ENCODE measurements around the gene TMUB2.

Gene TMUB2

DNA sequence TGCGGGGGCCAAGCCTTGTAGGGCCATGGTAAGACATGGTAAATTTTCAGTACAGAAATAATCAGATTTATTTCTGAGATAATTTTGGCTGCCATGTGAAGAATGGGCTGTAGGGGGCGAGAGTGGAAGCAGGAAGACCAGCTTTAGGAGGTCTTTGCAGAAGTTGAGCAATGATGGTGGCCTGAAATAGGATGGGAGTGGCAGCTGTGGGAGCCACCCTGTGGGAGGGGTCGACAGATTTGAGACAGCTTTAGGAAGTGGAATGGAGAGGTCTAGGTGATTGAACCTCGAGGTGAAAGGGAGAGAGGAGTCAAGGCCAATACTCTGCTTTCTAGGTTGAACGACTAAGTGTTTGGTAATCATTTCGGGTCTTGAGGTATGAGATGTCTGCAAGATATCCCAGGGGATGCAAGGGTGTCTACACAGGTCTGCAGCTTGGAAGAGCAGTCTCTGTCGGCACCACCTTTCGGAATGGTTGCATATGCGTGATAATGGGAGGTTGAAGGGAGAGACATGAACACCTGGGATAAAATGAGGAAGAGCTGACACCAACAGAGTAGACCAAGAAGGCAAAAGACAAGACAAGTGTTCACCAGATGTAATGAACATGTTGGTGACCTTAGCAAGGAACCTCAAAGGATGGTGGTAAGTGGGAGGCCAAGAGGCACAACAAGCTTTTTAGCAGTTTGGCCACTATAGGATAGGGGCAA is 17.1 kb downstream of the TMUB2 start:
- DNase-seq, result no peak

DNA sequence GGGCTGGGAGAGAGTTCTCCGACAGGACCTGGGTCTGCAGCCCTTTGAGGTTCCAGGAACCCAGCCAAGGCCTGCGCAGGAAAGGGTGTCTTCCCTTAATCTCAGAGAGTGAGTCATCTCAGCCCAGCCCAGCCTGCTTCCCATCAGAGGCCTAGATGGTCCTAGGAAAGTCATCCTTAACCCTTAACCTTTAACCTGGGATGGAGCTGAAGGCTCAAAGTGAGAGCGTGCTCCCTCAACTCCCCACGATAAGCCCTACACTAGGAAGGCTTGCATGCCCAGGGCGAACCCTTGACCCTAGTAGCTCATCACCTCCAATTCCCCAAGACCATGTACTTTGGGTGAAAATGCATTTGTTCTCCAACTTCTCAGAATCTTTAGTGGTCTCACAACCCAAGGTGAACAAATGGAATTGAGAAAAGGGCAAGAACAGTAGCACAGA is 17.7 kb downstream of the TMUB2 start:
- DNase-seq, result no peak

DNA sequence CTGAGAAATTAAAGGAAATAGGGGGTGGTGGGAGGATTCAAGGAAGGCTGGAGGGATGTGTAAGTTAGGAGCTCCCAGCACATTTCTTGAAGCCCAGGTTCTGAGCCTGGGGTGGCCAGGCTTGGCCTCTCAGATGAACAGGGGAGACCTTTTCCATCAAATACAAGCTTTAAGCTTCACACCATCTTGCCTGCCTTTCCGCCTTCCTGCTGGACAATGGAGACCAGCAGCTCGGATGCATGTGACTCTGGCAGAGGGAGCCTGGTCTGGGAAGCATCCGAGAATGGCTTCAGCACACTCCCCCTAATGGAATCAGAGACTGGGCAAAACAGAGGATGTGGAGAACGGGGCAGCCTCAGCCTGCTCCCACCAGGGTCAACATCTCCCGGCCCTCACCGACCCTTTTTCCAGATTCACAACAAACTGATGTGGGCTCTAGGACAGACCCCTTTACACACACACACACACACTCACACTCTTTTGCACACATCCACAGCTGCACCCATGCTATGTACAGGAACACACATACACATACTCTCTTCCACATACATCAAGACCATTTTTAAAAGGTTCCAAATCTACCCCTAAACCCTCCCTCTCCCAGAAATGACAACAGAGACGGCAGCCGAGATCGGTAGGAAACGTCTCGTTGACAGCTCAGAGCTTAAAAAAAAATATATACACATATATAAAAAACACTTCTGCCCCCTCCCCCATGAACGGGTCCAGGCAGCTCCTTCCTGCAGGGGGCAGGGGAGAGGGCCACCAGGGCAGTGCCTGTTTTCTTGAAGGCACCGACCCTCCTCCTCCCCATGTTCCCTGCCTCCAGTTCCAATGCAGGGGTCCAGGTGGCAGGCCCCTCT is 19.4 kb downstream of the TMUB2 start:
- DNase-seq, result no peak

DNA sequence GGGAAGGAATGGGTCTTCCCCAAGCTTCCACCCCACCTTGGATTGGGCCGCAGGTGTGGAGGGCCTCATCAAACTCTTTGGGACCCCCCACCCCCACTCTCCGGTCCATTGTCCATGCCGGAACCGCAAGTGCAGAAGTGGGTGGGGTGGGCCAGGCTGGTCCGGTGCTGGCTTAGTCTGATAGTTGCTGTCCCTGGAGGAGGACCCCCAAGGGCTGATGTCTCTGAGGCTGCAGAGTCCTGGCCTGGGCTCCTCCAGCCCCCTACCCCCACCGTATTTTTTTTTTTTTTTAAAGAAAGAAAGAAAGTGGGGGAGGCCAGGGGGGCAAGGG is 20.0 kb downstream of the TMUB2 start:
- DNase-seq, result no peak

DNA sequence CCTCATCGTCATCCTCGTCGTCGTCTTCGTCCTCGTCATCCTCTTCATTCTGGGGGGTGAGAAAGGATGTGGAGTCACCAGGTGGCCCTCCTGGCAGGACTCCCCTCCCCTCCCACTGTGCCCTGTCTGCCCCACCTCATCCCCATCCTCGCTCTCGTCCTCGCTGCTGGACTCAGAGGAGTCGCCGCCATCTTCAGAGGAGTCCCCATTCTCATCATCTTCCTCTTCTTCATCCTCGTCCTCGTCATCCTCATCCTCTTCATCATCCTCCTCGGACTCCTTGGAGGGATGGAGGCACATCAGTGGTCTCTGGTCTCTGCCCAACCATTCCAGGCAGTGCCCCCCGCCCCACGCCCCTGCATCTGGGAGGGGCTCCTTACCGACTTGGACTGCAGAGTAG is 20.5 kb downstream of the TMUB2 start:
- DNase-seq, result no peak

DNA sequence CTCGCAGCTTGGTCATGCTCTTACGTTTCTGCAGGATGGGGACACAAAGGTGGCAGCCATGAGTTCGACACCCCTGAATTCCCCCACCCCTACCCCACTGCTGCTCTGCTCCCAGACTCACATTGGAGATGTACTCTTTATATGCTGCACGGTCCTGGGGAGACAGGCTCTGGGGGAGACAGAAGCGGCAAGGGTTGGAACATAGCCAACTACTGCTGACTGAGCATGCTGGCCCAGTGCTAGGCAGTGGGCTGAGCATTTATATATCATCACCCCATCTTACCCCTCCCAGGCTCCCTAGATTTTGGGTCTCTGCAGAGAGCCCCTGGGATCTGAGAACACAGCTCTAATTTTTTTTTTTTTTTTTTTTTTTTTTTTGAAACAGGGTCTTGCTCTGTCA is 21.0 kb downstream of the TMUB2 start:
- DNase-seq, result no peak

DNA sequence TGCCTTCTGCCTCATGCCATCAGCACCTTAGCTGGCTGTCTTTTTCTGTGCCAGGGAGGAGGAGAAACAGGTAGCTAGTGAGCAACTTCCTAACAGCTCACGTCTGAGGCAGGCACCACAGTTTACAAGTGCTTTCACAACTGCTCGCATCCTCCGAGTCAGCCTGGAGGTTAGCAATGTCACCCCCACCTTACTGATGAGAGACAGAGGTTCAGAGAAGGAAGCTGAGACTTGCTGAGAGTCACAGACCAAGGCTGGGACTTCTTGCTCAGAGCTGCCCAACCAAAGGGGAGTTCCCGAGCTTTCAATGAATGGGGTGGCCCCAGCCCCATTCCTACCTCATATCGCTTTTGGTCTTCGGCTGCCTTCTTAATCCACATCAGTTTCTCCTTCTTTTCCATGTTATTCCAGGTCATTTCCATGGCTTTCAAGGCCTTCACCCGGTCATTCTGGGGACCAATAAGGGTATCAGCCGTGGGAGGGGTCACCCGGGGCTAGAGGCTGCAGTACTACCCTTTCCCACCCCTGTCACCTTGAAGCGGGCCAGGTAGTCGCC is 23.1 kb downstream of the TMUB2 start:
- no peak for DNase-seq

DNA sequence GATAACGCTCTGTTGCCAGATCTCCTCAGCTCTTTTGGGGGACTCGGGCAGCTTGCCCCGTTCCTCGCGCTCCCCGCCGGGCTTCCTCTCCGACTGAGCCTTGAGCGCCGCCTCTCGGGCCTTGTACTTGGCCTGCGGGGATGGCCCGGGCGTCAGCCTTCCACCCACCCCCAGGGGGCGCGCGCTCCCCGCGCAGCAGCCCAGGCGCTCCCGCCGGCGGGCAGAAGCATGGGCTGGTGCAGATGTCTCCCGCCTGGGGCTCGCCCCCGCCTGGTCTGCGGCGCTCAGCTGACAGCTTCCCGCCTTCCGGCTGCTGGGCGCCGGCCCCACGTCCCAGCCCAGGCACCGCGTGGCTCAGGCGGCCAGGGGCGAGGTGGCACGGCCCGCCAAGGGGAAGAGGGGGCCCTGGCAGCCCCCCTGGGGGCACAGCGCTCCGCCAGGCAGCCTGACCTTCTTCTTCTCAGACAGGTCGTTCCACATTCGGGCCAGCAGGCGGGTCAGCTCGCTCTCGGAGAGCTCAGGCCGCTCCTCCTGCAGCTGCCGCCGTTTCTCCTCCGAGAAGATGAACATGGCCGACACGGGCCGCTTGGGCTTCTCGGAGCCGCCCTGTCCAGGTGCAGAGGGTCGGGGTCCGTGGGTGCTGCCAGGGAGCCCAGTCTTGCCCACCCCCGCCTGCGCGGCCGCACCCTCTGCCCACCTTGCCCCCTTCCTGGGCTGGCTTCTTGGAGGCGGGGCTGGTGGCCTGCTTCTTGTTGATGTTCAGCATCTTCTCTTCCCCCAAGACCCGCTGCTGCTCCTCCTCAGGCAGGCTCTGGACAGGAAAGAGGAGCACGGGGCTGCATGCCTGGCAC is 23.8 kb downstream of the TMUB2 start:
- peak; percentile 88 for DNase-seq

DNA sequence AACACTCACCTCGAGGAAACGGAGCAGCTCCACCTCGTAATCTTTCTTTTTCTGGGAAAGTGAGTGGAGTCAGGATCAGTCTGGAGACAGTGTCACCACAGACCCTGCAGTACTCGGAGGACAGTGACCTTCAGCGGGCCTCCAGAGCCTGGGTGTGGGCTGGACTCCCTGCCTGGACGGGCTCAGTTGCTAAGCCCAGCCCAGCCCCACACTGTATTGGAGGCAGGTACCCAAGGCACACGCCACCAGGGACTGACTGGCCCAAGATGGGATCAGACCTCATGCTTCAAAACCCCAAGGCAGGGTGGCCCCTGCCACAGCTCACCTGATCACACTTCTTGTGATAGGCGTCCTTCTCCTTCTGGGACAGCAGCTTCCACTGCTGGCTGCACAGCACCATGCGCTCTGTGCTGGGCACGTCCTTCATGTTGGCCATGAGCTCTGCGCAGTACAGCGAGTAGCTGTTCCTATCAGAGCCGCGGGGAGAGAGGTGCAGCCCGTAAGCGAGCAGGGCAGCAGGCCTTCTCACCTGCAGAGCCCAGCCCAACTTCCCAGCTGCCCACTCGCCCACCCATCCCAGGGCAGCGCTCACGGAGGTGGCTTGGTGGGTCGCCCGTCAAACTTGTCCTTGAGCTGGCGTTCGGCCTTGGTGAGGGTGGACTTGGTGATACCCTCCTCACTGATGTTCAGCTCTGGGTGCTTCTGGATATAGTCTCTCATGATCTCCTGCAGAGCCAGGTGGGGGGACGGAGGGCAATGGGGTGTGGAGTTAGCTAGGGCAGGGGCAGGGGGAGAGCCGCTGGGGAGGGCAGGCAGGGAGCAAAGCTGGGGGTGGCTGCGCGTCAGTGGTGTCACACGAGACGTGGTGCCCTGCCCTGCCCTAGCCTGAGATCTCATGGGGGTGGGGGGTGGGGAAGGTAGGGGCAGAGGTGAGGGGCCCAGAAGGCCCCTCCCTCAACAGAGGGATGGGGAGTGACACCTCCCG is 24.8 kb downstream of the TMUB2 start:
- no peak for DNase-seq

DNA sequence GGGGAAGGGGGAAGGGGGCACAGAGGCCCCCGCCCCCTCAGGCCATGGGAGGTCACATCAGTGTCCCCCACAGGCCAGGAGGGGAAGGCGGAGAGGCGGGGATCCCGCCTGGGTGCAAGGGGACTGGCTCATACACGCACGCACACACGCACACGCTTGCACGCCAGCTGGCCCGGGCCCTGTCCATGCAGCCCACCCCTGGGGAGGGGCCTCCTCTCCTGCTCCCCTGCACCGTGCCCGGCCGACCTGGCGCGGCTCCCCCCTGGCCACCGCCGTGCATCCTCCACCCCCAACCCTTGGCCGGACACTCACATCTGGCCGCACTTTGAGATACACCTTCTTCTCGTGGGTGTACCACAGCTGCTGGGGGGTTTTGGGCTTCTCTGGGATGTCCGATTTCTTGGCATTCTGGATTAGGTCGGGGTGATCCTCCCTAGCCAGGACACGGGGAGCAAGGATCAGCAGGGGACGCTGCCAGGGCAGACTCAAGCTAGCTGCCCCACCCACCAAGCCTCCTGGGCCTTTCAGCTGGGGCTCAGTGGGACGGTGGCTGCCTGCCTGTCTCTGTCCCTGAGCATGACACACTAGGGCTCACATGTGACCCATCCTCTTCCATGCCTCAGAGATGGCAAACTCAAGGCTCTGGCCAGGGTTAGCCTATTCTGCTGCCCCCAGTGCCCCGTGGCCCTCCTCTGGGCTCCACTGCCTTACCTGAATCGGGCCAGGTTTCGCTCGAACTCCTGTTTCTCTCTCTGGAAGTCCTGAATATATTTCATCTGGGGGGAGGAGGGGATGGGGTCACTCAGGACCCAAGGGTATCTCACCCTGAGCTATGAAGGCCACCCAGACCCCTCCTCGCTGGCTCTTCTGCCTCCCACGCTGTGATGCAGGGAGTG is 26.0 kb downstream of the TMUB2 start:
- DNase-seq, result no peak

DNA sequence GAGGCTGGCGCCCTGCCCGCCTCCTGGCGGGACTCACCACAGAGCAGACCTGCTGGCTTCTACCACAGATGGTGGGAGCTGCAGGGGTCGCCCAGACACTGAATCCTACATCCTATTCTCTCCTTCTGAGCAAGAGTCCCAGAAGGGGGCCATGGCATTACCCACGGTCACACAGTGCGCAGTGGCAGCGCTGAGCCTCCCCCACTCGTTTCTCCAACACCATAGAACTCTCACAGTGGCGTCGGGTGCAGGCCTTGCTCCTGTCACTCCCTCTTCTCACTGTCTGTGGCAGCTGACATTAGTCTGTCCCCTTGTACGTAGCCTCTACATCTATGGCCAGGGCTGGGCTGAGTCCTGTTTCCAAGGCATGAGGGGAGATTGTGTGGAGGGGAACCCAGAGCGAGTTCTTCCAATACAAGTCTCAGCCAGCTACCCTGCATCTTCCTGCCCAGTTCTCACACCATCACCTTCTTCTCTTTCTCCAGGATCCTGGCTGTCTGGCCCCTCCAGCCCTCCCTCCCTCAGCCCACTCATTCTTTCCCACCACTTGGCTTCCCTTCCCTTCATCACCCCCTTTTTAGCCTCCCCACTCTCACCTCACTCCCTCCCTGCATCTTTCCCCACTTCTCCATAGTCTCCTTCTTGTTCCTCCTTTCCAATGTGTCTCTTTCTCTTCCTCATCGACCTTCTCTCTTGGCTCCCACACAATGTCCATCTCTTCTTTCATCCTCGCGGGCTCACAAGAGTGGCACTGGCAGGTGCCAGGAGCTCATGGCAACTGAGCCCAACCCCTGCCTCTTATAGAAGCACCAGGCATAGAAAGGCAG is 26.8 kb downstream of the TMUB2 start:
- DNase-seq, result no peak

DNA sequence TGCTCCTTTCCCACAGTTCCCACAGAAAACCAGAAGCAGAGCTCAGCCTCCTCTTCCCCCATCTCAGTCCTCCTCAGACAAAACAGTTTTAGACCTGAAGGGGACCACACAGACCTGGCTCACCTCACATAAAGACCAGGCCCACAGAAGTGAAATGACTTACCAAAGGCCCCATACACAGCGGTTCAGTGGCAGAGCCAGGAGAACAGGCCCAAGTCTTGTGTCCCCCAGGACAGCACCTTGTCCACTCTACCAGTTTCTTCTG is 27.4 kb downstream of the TMUB2 start:
- no peak for DNase-seq

DNA sequence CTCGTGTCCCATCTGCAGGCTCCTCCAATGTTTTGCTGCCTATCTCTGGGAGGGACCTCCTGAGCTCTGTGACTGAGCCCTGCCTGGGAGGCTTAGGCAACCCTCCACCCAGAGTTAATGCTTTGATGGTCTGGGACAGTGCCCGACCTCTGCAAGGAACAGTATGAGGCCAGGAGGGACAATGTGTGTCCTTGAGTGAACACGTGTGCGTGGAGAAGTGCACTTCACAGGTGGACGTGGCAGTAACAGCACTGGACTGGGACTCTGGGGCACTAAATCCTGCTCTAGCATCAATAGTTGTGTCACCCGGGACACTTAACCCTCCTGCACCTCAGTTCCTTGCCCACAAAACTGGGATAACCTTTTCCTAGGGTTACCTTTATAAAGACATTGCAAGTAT is 28.1 kb downstream of the TMUB2 start:
- no peak for DNase-seq

DNA sequence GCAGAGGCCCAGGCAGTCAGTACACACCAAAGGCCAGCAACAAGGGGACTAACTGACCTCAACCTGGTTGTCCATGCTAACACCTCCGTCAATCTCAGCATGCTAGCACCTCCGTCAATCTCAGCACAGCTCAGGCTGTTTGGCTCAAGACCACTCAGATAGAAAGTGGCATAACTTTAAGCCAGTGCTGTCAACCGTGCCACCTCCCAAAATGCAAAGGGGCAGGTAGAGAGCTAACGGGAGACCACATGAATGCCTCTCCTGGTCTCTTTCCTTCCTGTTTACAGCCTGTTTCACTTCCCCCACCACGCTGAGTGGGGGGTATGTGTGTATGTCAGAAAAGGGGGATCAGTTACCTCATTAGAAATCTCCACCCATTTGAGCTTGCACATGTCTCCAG is 29.4 kb downstream of the TMUB2 start:
- no peak for DNase-seq

DNA sequence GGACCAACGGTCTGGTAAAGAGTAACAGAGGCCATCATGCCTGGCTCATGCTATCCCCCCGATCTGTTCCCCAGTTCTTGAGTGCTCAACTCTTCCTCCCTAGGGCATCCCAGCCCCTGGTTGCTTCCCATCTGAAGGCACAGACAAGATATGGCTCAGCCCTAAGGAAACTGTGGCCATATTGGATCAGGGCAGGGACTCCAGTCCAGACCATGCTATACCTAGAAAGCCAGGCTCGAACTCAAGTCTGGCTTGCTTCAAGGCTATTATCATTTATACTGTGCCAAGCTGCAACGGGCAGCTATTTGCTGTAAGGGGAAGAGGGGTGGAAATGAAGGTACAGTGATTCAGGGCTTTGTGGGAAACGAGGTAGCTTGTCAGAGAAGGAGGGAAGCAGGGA is 29.9 kb downstream of the TMUB2 start:
- DNase-seq, result no peak

DNA sequence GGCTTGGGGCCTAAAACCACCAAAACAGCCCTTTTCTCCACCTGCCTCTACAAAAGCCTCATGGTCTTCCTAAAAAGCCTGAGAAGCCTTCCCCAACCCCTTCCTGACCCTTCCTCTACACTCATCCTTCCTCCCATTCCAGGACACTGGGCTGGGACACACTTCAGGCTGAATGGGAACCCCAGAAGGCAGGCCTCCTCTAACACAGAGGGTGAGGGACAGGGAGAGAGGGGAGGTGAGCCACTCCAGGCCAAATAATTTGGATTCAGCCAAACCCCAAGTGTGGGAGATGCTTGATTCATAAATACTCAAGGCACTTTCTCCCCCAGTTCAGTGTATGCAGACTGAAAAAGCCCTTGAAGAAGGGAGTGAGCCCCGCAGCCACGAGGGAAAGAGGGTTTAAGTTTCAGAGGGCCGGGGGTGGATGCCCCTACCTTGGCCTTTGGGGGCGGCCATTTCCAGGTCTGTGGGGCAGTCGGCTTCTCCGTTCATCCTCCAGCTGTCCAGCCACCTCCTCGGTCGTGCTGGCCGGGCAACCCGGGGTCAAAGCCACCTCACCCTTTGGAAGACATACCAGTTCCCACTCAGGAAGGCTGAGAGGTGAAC is 31.1 kb downstream of the TMUB2 start:
- DNase-seq, result no peak

DNA sequence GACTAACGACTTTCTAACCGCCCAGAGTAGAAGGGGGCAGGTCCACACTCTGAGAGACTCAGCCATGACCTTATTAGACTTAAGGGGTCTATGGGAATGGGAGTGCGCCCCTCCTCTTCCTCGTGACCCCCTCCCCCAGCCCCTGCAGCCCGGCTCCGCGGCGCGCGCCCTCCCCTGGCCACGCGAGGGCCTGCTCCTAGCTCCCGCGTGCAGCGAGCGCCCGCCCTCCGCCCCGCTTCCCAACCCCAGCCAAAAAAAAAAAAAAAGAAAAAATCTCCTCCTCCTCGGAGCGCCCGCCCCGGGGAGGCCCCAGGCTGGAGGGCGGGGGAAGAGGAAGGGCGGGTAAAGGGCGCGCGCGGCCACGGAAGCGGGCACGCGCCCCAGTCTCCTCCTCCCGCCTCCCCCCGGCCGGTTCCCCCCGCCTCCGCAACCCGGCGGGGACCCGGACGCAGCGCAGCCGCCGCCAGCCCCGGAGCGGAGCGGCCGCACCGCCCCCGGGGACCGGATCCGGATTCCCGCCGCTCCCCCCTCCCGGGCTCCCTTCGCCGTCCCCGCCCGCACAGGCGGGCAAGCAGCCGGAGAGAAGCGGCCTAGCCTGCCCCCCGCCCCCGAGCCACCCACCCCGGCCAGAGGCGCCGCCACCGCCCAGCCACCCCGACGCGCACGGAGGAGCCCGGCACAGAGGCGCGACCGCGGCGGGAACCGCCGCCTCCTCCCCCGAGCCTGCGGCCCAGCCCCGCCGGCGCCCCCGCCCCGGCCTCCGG is 31.8 kb downstream of the TMUB2 start:
- peak; percentile 80 for DNase-seq

DNA sequence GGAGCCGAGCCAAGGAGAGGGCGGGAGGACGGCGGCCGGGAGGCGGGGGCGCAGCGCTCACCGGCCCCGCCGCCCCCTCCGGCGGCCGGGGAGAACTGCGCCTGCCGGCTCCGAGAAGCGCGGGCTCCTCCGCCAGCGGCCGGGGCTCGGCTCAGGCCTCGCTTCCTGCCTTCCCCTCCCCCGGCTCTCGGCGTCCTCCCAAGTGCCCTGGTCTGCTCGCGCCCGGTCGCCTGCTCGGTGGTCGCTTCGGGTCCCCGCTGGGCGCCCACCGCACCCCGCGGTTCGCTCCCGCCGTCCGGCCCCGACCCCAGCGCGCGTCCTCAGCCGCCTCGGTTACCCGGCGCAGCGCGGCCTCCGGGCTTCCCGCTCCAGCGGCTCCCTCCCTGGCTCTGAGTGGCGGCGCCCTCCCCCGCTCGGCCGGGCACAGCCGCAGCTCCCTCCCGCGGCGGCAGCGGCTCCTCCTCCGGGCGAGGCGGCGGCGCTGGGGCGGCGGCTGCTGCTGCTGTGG is 32.4 kb downstream of the TMUB2 start:
- DNase-seq, result peak; percentile 57
